Measurements from ENCODE around the gene FAM118A. TPM values are rescaled to one million over a fixed set of nuclear protein-coding genes. Genes with fewer than 3 reads are reported as not detected.
A peak's percentile ranks its signal among the peaks of the same experiment; 100 is the strongest.

FAM118A gene
- total and polyA plus RNA-seq, 2 experiments from 2014 or later: 11.9 to 20.3 TPM

- no peaks in the 10 kb centered on the region for H3K36me3 Mint-ChIP-seq (ENCODE audit: low read depth)
These were observed 24.9 kb upstream of the FAM118A start, which contains the start of gene UPK3A for GRCh38 chr22:45284705-45285262. Gene UPK3A (plus strand): TSS chr22:45284949. CDS start chr22:45285014, 65 bp downstream.

GRCh38 chr22:45285263-45286058, 24.3 kb upstream of the FAM118A start:
- H3K4me3 Mint-ChIP-seq: peak overlapping the region; percentile 67
- Histone ChIP-seq H2AFZ (peak overlapping the region; percentile 99), H3K36me3 (ENCODE audit: insufficient read depth) (no peaks in the 10 kb centered on the region), H3K4me3 (peak overlapping the region; percentile 90), H3K27me3 (ENCODE audit: insufficient read depth) (peaks cover 11% of the 10 kb centered on the region), H3K9me2 (ENCODE audit: insufficient read depth) (no peaks in the 10 kb centered on the region), H3F3A (replicated peaks; ENCODE audit: low read depth) (no peaks in the 10 kb centered on the region), H3K27ac (ENCODE audit: low read depth) (no peak overlapping the region), H4K20me1 (replicated peaks; ENCODE audit: insufficient read depth) (no peaks in the 10 kb centered on the region), H3K79me2 (replicated peaks; ENCODE audit: insufficient read depth) (no peaks in the 10 kb centered on the region), H3K4me1 (ENCODE audit: insufficient read depth) (peaks cover 4% of the 10 kb centered on the region; the same call in 1 of the 2 replicates), H3K4me2 (peak overlapping the region; percentile 99)
- TF ChIP-seq ZNF114 (CRISPR knock-in tag; IDR thresholded peaks at IDR 0.05): no peak
- TF ChIP-seq, protein P1, sequence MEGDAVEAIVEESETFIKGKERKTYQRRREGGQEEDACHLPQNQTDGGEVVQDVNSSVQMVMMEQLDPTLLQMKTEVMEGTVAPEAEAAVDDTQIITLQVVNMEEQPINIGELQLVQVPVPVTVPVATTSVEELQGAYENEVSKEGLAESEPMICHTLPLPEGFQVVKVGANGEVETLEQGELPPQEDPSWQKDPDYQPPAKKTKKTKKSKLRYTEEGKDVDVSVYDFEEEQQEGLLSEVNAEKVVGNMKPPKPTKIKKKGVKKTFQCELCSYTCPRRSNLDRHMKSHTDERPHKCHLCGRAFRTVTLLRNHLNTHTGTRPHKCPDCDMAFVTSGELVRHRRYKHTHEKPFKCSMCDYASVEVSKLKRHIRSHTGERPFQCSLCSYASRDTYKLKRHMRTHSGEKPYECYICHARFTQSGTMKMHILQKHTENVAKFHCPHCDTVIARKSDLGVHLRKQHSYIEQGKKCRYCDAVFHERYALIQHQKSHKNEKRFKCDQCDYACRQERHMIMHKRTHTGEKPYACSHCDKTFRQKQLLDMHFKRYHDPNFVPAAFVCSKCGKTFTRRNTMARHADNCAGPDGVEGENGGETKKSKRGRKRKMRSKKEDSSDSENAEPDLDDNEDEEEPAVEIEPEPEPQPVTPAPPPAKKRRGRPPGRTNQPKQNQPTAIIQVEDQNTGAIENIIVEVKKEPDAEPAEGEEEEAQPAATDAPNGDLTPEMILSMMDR (conservative IDR thresholded peaks at IDR 0.05; ENCODE audit: low read depth in 2 of 2): peak; percentile 26 to 83; a peak in 3 of 4 replicates
- peaks cover 12% of the 10 kb centered on the region; the same call in 2 of the 3 replicates for H3K4me1 Mint-ChIP-seq
- no peaks in the 10 kb centered on the region for H3K36me3 Mint-ChIP-seq (ENCODE audit: low read depth)
- H3K27me3 Mint-ChIP-seq (ENCODE audit: insufficient read depth, low read depth, poor library complexity): peaks cover 30% of the 10 kb centered on the region
- no peak overlapping the region for H3K27ac Mint-ChIP-seq
- ATAC-seq (peak; percentile 66), DNase-seq (ENCODE audit: low spot score) (peak; percentile 80)
- H3K9me3 Mint-ChIP-seq: no peaks in the 10 kb centered on the region

More at GRCh38 chr22:45284705-45285262, 24.9 kb upstream of the FAM118A start, which contains the start of gene UPK3A:
- peak within 1 kb of the TSS; percentile 90 for H3K4me3 ChIP-seq
- peaks cover 30% of the 10 kb centered on the region for H3K27me3 Mint-ChIP-seq (ENCODE audit: insufficient read depth, low read depth, poor library complexity)
- H3K4me1 Mint-ChIP-seq: peaks cover 12% of the 10 kb centered on the region
- H3K4me3 Mint-ChIP-seq: peak within 1 kb of the TSS; percentile 67
- no peaks in the 10 kb centered on the region for H3K36me3 ChIP-seq (ENCODE audit: insufficient read depth)
- H2AFZ ChIP-seq: peak within 1 kb of the TSS; percentile 99
- H3K27me3 ChIP-seq (ENCODE audit: insufficient read depth): peaks cover 11% of the 10 kb centered on the region
- TF ChIP-seq POLR2AphosphoS5 (IDR thresholded peaks at IDR 0.05; ENCODE audit: low read depth) (peak; percentile 33; the same call in 1 of the 2 replicates), CREB1 (CRISPR knock-in tag; IDR thresholded peaks at IDR 0.05; ENCODE audit: low read depth) (no peak)
- H4K20me1 ChIP-seq (replicated peaks; ENCODE audit: insufficient read depth): no peaks in the 10 kb centered on the region
- peak within 1 kb of the TSS; percentile 99 for H3K4me2 ChIP-seq
- peak; percentile 97 for ATAC-seq
- no peak within 1 kb of the TSS for H3K27ac Mint-ChIP-seq
- no peaks in the 10 kb centered on the region for H3K9me3 Mint-ChIP-seq
- peak; percentile 92 for DNase-seq (ENCODE audit: low spot score)
- no peaks in the 10 kb centered on the region for H3K9me2 ChIP-seq (ENCODE audit: insufficient read depth)
- H3K79me2 ChIP-seq (replicated peaks; ENCODE audit: insufficient read depth): no peaks in the 10 kb centered on the region
- H3K27ac ChIP-seq (ENCODE audit: low read depth): no peak within 1 kb of the TSS
- H3F3A ChIP-seq (replicated peaks; ENCODE audit: low read depth): no peaks in the 10 kb centered on the region
- H3K4me1 ChIP-seq (ENCODE audit: insufficient read depth): no peaks in the 10 kb centered on the region

GRCh38 chr22:45286854-45287551, 22.7 kb upstream of the FAM118A start:
- Mint-ChIP-seq H3K27ac (no peak overlapping the region), H3K27me3 (ENCODE audit: insufficient read depth, low read depth, poor library complexity) (peaks cover 25% of the 10 kb centered on the region), H3K9me3 (no peaks in the 10 kb centered on the region), H3K36me3 (ENCODE audit: low read depth) (no peaks in the 10 kb centered on the region), H3K4me3 (no peak overlapping the region), H3K4me1 (peaks cover 12% of the 10 kb centered on the region; the same call in 2 of the 3 replicates)
- DNase-seq (ENCODE audit: low spot score) (no peak), ATAC-seq (no peak)
- no peak overlapping the region for H2AFZ ChIP-seq
- no peak overlapping the region for H3K4me2 ChIP-seq
- TF ChIP-seq ZNF114 (CRISPR knock-in tag; IDR thresholded peaks at IDR 0.05) (no peak), NANOG (IDR thresholded peaks at IDR 0.05; ENCODE audit: borderline replicate concordance) (no peak), REST (IDR thresholded peaks at IDR 0.05; ENCODE audit: unreplicated experiment) (no peak), ETS1 (IDR thresholded peaks at IDR 0.05) (no peak), JUNB (IDR thresholded peaks at IDR 0.05; ENCODE audit: unreplicated experiment) (no peak)
- H3K4me1 ChIP-seq (ENCODE audit: insufficient read depth): peaks cover 5% of the 10 kb centered on the region; the same call in 1 of the 2 replicates
- peaks cover 11% of the 10 kb centered on the region for H3K27me3 ChIP-seq (ENCODE audit: insufficient read depth)
- no peaks in the 10 kb centered on the region for H3K9me2 ChIP-seq (ENCODE audit: insufficient read depth)
- H3K27ac ChIP-seq (ENCODE audit: low read depth): no peak overlapping the region
- H3K4me3 ChIP-seq: no peak overlapping the region
- no peaks in the 10 kb centered on the region for H3F3A ChIP-seq (replicated peaks; ENCODE audit: low read depth)
- H4K20me1 ChIP-seq (replicated peaks; ENCODE audit: insufficient read depth): no peaks in the 10 kb centered on the region
- no peaks in the 10 kb centered on the region for H3K79me2 ChIP-seq (replicated peaks; ENCODE audit: insufficient read depth)
- H3K36me3 ChIP-seq (ENCODE audit: insufficient read depth): no peaks in the 10 kb centered on the region
